Astrocyte of the cerebellum (primary cell): ENCODE data around the gene PRKAR2B.
"Not testable (repeated sequence)": the region's sequence is repeated elsewhere in the genome, so short reads cannot be mapped to it uniquely, and the experiment has no call there.

Experiments used
- DNase-seq: peaks from one replicate; pipeline ENCODE4 v3.0.0-alpha.2; 2011; ENCODE audit warnings: low read depth
- H3K4me3 ChIP-seq: 2 replicates; pipeline ENCODE4 v1.5.1; 2011; ENCODE audit warnings: mild to moderate bottlenecking, low read depth, low read length, moderate library complexity
- CTCF ChIP-seq: IDR thresholded peaks from 2 replicates; pipeline ENCODE4 v1.5.1; 2012; ENCODE audit warnings: low read length, low read depth, moderate library complexity, mild to moderate bottlenecking; ENCODE audit errors: missing control alignments
- in situ Hi-C: cut with HindIII; loops from 2 replicates; pipeline ENCODE4 v1.10.0; 2017; ENCODE audit warnings: low sequenced_read_pairs

PRKAR2B gene

GRCh38 chr7:107046491-107047259, 2.2 kb downstream of the PRKAR2B start:
- TF ChIP-seq CTCF = no peak
- in situ Hi-C loops = no loop called here
- DNase-seq = no peak
- H3K4me3 ChIP-seq = no peak overlapping the region

- no peak for DNase-seq
- H3K4me3 ChIP-seq = no peak overlapping the region
- in situ Hi-C loops = no loop called here
- no peak for TF ChIP-seq CTCF
Observed at GRCh38 chr7:107047902-107048782, 3.6 kb downstream of the PRKAR2B start.

- TF ChIP-seq CTCF = no peak
- no peak overlapping the region for H3K4me3 ChIP-seq
- DNase-seq = no peak
- in situ Hi-C loops = no loop called here
Observed at GRCh38 chr7:107048783-107049418, 4.4 kb downstream of the PRKAR2B start.

- H3K4me3 ChIP-seq = no peak overlapping the region
- no peak for DNase-seq
- in situ Hi-C loops = no loop called here
- no peak for TF ChIP-seq CTCF
Observed at GRCh38 chr7:107049480-107049879, 5.0 kb downstream of the PRKAR2B start.

- in situ Hi-C loops = no loop called here
- DNase-seq = no peak
- H3K4me3 ChIP-seq = no peak overlapping the region
- no peak for TF ChIP-seq CTCF
Observed at GRCh38 chr7:107049971-107050532, 5.5 kb downstream of the PRKAR2B start.

- DNase-seq = no peak
- H3K4me3 ChIP-seq = no peak overlapping the region
- in situ Hi-C loops = no loop called here
- TF ChIP-seq CTCF = no peak
Observed at GRCh38 chr7:107051376-107051775, 6.9 kb downstream of the PRKAR2B start.

- in situ Hi-C loops, H3K4me3 ChIP-seq, DNase-seq: not testable (repeated sequence)
Observed at GRCh38 chr7:107054965-107055364, 10.5 kb downstream of the PRKAR2B start.

- in situ Hi-C loops, H3K4me3 ChIP-seq, DNase-seq: not testable (repeated sequence)
Observed at GRCh38 chr7:107056058-107056457, 11.6 kb downstream of the PRKAR2B start.
